Lower leg skin (tissue), 4 donors: Measurements from ENCODE around the gene MRPL55. TPM values are rescaled to one million over a fixed set of nuclear protein-coding genes. Genes with fewer than 3 reads are reported as not detected.

ENCODE experiments used
- DNase-seq, 2 donors: peaks; one replicate each; pipeline ENCODE4 v3.0.0-alpha.2; 2019; ENCODE audit warnings: low spot score in 2 of 2
- H3K4me3 ChIP-seq: fragments of 200-600 bp; sonication (generic); 2 replicates; pipeline ENCODE4 v1.5.1; 2017; ENCODE audit warnings: mild to moderate bottlenecking, low read depth; ENCODE audit not compliant: poor library complexity, severe bottlenecking
- CTCF ChIP-seq, 3 donors: fragments of 450-650 bp; IDR thresholded peaks; one replicate each; pipeline ENCODE4 v1.5.1; 2016; ENCODE audit warnings: antibody characterized with exemption in 3 of 3, mild to moderate bottlenecking in 3 of 3, moderate library complexity in 2 of 3
- POLR2A ChIP-seq, 2 donors: fragments of 450-650 bp; IDR thresholded peaks; one replicate each; pipeline ENCODE4 v1.6.1; 2016 to 2017; ENCODE audit warnings: antibody characterized with exemption in 2 of 2, mild to moderate bottlenecking in 1 of 2, moderate library complexity in 1 of 2
- WGBS, 2 donors: methylation state at CpG; one replicate each; pipeline ENCODE4 v1.1.5; 2018; 5-methylcytosine and 5-hydroxymethylcytosine counted together
- intact Hi-C: fragments of 100-400 bp; cut with DNase I; formaldehyde crosslinking; loops from one replicate; pipeline ENCODE4 v1.15.0; 2023; ENCODE audit warnings: low total_unique reads
- total RNA-seq, 4 donors: library from RNA; depleted of rRNA; stranded (reverse); fragments of >200 nt; gene quantifications; one replicate each; pipeline ENCODE4 v1.1.0, GENCODE V29; 2016

The MRPL55 gene
- total RNA-seq, 4 donors from 2014 or later: 59.1 to 100 (median 82.2) TPM

DNA sequence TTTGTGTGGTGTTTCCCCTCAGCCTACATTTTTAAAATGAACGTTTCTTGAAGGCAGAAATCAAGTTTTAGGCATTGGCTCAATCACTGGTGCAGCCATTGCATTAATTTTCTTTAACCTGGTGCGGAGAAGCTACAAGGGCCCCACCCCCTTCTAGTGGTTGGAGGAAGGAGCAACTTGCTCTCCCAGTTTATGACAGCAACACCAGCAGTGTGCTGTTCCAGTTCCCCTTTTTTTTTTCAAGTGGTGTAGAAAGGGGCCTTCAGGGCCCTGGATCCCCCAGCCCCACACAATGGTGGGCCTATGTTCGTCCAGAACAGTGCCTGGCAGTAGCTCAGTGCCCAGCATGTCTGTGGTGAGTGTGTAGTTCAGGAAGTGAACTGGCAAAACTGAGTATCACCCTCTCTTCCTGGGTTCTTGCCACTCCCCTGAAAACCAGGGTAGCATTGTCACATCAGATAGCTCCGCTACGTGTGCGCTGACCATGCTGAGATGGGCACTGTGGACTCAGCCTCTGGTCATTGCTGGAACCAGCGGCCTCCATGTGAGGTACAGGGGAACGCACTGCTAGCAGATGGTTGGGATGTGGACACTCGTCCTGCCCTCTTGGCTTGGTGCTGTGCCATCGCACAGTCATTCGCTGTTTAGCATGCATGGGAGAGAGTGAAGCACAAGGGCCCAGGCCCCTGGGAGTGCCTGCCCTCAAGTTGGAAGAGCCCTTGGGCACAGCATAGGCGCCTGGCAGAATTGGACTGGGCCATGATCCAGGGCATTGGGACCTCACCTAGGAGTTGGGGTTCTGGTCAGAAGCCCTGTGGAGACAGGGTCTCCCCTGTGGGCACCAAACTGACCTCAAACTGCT lies 19.3 kb downstream of the MRPL55 start:
- intact Hi-C loops: no loop called here
- no peak overlapping the region for H3K4me3 ChIP-seq
- TF ChIP-seq CTCF (IDR thresholded peaks at IDR 0.05) (no peak), POLR2A (IDR thresholded peaks at IDR 0.05) (no peak)
- no peak for DNase-seq
- 53 to 54% methylated on average over 12 of the region's 12 CpGs for WGBS, 2 donors

GRCh38 chr1:228088586-228089498 lies 20.3 kb downstream of the MRPL55 start:
- WGBS, 2 donors: 51 to 60% methylated on average over 21 of the region's 21 CpGs
- no peak overlapping the region for H3K4me3 ChIP-seq
- TF ChIP-seq POLR2A (IDR thresholded peaks at IDR 0.05) (no peak), CTCF (IDR thresholded peaks at IDR 0.05) (no peak)
- intact Hi-C loops: no loop called here
- DNase-seq: no peak

DNA sequence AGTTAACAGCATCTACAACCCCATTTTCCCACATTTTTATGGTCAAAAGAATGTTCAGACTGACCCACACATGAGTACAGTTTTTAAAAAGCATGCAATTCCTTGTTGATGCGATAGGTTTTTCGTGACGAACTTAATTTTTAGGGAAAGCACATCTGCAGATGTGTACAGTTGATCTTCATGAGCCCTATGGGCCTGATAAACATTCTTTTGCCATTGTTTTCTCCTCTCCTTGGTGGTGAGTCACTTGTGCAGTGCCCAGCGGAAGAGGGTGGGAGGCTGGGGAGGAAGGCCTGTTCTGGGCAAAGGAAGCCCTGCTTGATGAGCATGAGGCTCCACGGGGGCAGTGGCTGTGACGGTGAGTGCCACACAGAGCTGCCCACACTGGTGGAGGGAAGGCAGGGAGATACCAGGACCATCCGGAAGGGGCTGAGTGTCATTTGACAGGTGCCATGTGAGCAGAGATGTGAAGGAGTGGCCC lies 21.3 kb downstream of the MRPL55 start:
- WGBS, 2 donors: 35 to 46% methylated on average over 7 of the region's 7 CpGs
- no peak overlapping the region for H3K4me3 ChIP-seq
- TF ChIP-seq CTCF (IDR thresholded peaks at IDR 0.05) (no peak), POLR2A (IDR thresholded peaks at IDR 0.05) (no peak)
- intact Hi-C loops: no loop called here
- DNase-seq: no peak

DNA sequence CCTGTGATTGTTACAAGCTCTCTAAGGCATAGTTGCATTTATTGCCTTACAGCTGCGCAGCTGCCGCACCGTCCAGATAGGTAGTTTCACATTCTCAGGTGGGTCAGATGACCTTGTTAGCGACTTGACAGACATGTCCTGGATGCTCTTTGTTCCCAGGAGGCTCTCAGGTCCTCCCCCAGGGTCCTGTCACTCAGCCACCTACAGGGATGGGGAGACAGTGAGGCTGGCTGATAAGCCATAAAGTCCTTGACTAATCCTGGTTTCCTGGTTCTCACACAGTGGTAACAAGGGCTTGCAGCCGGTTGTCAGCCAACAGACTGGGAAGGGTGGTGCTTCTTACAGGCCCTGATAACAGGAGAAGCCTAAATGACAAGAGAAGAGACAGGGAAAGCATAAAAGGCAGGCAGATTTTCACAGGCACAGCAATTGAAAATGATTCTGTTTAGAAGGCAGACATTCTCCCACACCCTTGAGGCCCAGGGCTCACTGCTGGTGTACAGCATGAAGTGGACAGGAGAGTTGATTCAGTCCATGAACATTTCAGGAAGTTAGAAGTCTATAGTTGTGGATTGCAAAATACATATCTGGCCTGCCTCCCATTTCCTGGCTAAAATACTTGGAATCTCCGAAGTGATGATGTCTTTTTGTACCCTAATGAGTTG lies 23.7 kb downstream of the MRPL55 start:
- intact Hi-C loops: no loop called here
- H3K4me3 ChIP-seq: no peak overlapping the region
- TF ChIP-seq CTCF (IDR thresholded peaks at IDR 0.05): no peak
- TF ChIP-seq POLR2A (IDR thresholded peaks at IDR 0.05): no peak
- no peak for DNase-seq
- 36 to 43% methylated on average over 6 of the region's 6 CpGs for WGBS, 2 donors

DNA sequence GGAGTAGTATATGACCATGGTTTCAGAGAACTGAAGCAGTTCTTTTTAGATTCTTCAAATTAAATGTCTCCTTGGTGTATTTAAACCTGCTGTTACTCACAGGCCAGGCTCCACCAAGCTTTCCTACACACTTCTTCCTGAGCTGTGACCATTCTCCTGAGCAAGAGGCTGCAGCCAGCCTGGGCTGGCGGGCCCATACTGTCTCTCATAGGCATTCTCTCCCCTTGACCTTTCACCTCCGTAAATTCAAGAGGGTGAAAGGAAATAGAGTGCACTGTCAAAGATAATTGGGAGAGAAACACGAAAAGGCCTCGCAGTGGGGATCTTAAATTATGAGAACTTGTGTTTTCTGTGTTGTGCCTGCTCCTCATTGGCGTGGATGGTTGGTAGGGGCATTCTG lies 24.3 kb downstream of the MRPL55 start:
- DNase-seq: no peak
- no peak for TF ChIP-seq CTCF (IDR thresholded peaks at IDR 0.05)
- TF ChIP-seq POLR2A (IDR thresholded peaks at IDR 0.05): no peak
- intact Hi-C loops: no loop called here
- 51 to 57% methylated on average over 5 of the region's 5 CpGs for WGBS, 2 donors
- no peak overlapping the region for H3K4me3 ChIP-seq
